H1 (cell line): ENCODE measurements around the gene CD226. TPM values are rescaled to one million over a fixed set of nuclear protein-coding genes. Genes with fewer than 3 reads are reported as not detected.

ENCODE experiments used
- CTCF ChIA-PET: fragments of 300-600 bp; sonication (Branson Sonifier 250); formaldehyde crosslinking; loops from one replicate; lab custom pipeline; 2021; ENCODE audit not compliant: partially characterized antibody; lab: Charles Lee
- POLR2A ChIA-PET: fragments of 300-600 bp; sonication (Branson Sonifier 250); formaldehyde crosslinking; loops from one replicate; lab custom pipeline; 2021; ENCODE audit warnings: inconsistent platforms; ENCODE audit not compliant: partially characterized antibody; lab: Charles Lee
- DNase-seq, 2 experiments: peaks; one replicate each; pipeline versions ENCODE4 v3.0.0 to v3.0.0-alpha.2; 2010 to 2022; ENCODE audit warnings: low spot score in 2 of 2, low read depth in 1 of 2, mixed read lengths in 1 of 2
- FAIRE-seq: peaks from 2 replicates; lab custom pipeline; 2011; peaks lifted over from hg19 to GRCh38; lab: Jason Lieb, UNC
- H2AFZ ChIP-seq: 2 replicates; pipeline ENCODE4 v1.8.1; 2012; ENCODE audit warnings: low read length, inconsistent platforms
- H2AK5ac ChIP-seq: 2 replicates; pipeline ENCODE4 v1.6.1; 2013; ENCODE audit warnings: low read depth, low read length
- H2BK120ac ChIP-seq: replicated peaks from 2 replicates; pipeline ENCODE3; 2013; ENCODE audit warnings: low read depth, low read length, inconsistent platforms
- H2BK12ac ChIP-seq: 2 replicates; pipeline ENCODE4 v1.6.1; 2013; ENCODE audit warnings: low read depth, low read length
- H2BK15ac ChIP-seq: 2 replicates; pipeline ENCODE4 v1.6.1; 2013; ENCODE audit warnings: low read length
- H2BK20ac ChIP-seq: 2 replicates; pipeline ENCODE4 v1.6.1; 2013; ENCODE audit warnings: low read length
- H2BK5ac ChIP-seq: 2 replicates; pipeline ENCODE4 v1.6.1; 2013; ENCODE audit warnings: low read depth, low read length
- H3K14ac ChIP-seq: 2 replicates; pipeline ENCODE4 v1.6.1; 2013; ENCODE audit warnings: inconsistent platforms; ENCODE audit not compliant: insufficient read length
- H3K18ac ChIP-seq: 2 replicates; pipeline ENCODE4 v1.6.1; 2013; ENCODE audit warnings: low read length; ENCODE audit errors: extremely low read depth
- H3K23ac ChIP-seq: 2 replicates; pipeline ENCODE4 v1.6.1; 2013; ENCODE audit warnings: inconsistent platforms; ENCODE audit not compliant: insufficient read length
- H3K23me2 ChIP-seq: 2 replicates; pipeline ENCODE4 v1.6.1; 2013; ENCODE audit warnings: low read depth, low read length
- H3K27ac ChIP-seq: 2 replicates; pipeline ENCODE4 v1.6.1; 2011; ENCODE audit warnings: low read depth, low read length, inconsistent platforms
- H3K27me3 ChIP-seq, 4 experiments: replicated peaks in 1 of 4; 1 replicate in 1 of 4; 2 replicates in 3 of 4; pipeline versions ENCODE4 v1.6.1 to v1.8.1; 2011 to 2013; ENCODE audit warnings: low read length in 3 of 4, mild to moderate bottlenecking in 3 of 4, inconsistent platforms in 2 of 4, mixed read lengths in 2 of 4, moderate library complexity in 1 of 4; ENCODE audit not compliant: control insufficient read depth in 3 of 4, insufficient read depth in 3 of 4; ENCODE audit errors: extremely low read depth in 1 of 4
- H3K36me3 ChIP-seq, 4 experiments: 2 replicates each; pipeline versions ENCODE4 v1.6.1 to v1.8.1; 2011 to 2013; ENCODE audit warnings: mild to moderate bottlenecking in 4 of 4, low read length in 3 of 4, moderate library complexity in 2 of 4, control low read depth in 1 of 4, inconsistent platforms in 1 of 4; ENCODE audit not compliant: insufficient read depth in 4 of 4, control insufficient read depth in 2 of 4
- H3K4ac ChIP-seq: replicated peaks from 2 replicates; pipeline ENCODE3; 2013; ENCODE audit warnings: low read length, low read depth, mixed read lengths, inconsistent platforms; ENCODE audit not compliant: insufficient read length
- H3K4me1 ChIP-seq, 4 experiments: replicated peaks in 1 of 4; 1 replicate in 1 of 4; 2 replicates in 3 of 4; pipeline versions ENCODE4 v1.6.1 to v1.8.1; 2011 to 2013; ENCODE audit warnings: low read length in 3 of 4, inconsistent platforms in 2 of 4, mixed read lengths in 1 of 4; ENCODE audit not compliant: insufficient read depth in 4 of 4, control insufficient read depth in 3 of 4
- H3K4me2 ChIP-seq, 2 experiments: 2 replicates each; pipeline versions ENCODE4 v1.6.1 to v1.8.1; 2011 to 2013; ENCODE audit warnings: low read depth in 2 of 2, low read length in 2 of 2, control low read depth in 1 of 2, inconsistent platforms in 1 of 2, mild to moderate bottlenecking in 1 of 2; ENCODE audit not compliant: insufficient read depth in 1 of 2
- H3K4me3 ChIP-seq, 4 experiments: fragments of 200-600, 300-600 bp in 1 of 4; sonication (generic), shearing (Covaris generic), sonication (Bioruptor Twin) in 1 of 4; 2 replicates each; pipeline versions ENCODE4 v1.5.1 to v1.8.1; 2011 to 2016; ENCODE audit warnings: low read length in 4 of 4, low read depth in 3 of 4, control low read depth in 2 of 4, inconsistent platforms in 2 of 4, mild to moderate bottlenecking in 2 of 4, mixed read lengths in 1 of 4, moderate library complexity in 1 of 4; ENCODE audit not compliant: insufficient read depth in 2 of 4; ENCODE audit errors: extremely low read depth in 1 of 4
- H3K56ac ChIP-seq: replicated peaks from 2 replicates; pipeline ENCODE3; 2013; ENCODE audit warnings: low read depth, mild to moderate bottlenecking, mixed read lengths, low read length, inconsistent platforms; ENCODE audit not compliant: insufficient read length
- H3K79me1 ChIP-seq: 2 replicates; pipeline ENCODE4 v1.6.1; 2013; ENCODE audit warnings: low read depth, low read length, control low read depth
- H3K79me2 ChIP-seq, 2 experiments: 2 replicates each; pipeline versions ENCODE4 v1.6.1 to v1.8.1; 2012 to 2013; ENCODE audit warnings: low read length in 2 of 2, mild to moderate bottlenecking in 2 of 2, inconsistent platforms in 1 of 2; ENCODE audit not compliant: insufficient read depth in 2 of 2, control insufficient read depth in 1 of 2
- H3K9ac ChIP-seq, 4 experiments: replicated peaks in 1 of 4; 1 replicate in 1 of 4; 2 replicates in 3 of 4; pipeline versions ENCODE4 v1.6.1 to v1.8.1; 2011 to 2013; ENCODE audit warnings: low read depth in 3 of 4, low read length in 3 of 4, control low read depth in 2 of 4, mild to moderate bottlenecking in 2 of 4, moderate library complexity in 2 of 4, inconsistent platforms in 1 of 4; ENCODE audit errors: extremely low read depth in 1 of 4
- H3K9me3 ChIP-seq, 2 experiments: 2 replicates each; pipeline versions ENCODE4 v1.6.1 to v1.8.1; 2012 to 2013; ENCODE audit warnings: mild to moderate bottlenecking in 2 of 2, moderate library complexity in 2 of 2, control low read depth in 1 of 2, inconsistent platforms in 1 of 2, low read depth in 1 of 2, low read length in 1 of 2, mixed read lengths in 1 of 2; ENCODE audit not compliant: insufficient read depth in 2 of 2
- H4K20me1 ChIP-seq, 2 experiments: replicated peaks in 1 of 2; 2 replicates each; pipeline versions ENCODE3 to v1.8.1; 2011 to 2013; ENCODE audit warnings: inconsistent platforms in 2 of 2, low read length in 2 of 2, mild to moderate bottlenecking in 1 of 2; ENCODE audit not compliant: insufficient read depth in 2 of 2, control insufficient read depth in 1 of 2
- H4K5ac ChIP-seq: 2 replicates; pipeline ENCODE4 v1.6.1; 2013; ENCODE audit warnings: low read length, low read depth, mixed read lengths, inconsistent platforms; ENCODE audit not compliant: insufficient read length
- H4K8ac ChIP-seq: 2 replicates; pipeline ENCODE4 v1.8.0; 2013; ENCODE audit warnings: mild to moderate bottlenecking, moderate library complexity, low read length, inconsistent platforms; ENCODE audit not compliant: insufficient read depth; ENCODE audit errors: extremely low read depth
- H4K91ac ChIP-seq: replicated peaks from 2 replicates; pipeline ENCODE3; 2013; ENCODE audit warnings: low read length, mixed read lengths, inconsistent platforms; ENCODE audit not compliant: insufficient read length
- GTF2F1 ChIP-seq: IDR thresholded peaks from 2 replicates; pipeline ENCODE4 v1.6.1; 2012; ENCODE audit warnings: low read depth, low read length, improper control_type of control experiment, borderline replicate concordance
- HDAC2 ChIP-seq, 2 experiments: fragments of 300-600 bp in 1 of 2; sonication (generic) in 1 of 2; IDR thresholded peaks; 2 replicates each; pipeline ENCODE4 v1.6.1; 2011 to 2012; ENCODE audit warnings: low read depth in 2 of 2, low read length in 2 of 2, mild to moderate bottlenecking in 2 of 2, moderate library complexity in 2 of 2, borderline replicate concordance in 1 of 2, inconsistent platforms in 1 of 2
- RAD21 ChIP-seq, 2 experiments: IDR thresholded peaks in 1 of 2; conservative IDR thresholded peaks in 1 of 2; 2 replicates each; pipeline ENCODE4 v1.6.1; 2011; ENCODE audit warnings: low read depth in 2 of 2, low read length in 2 of 2, improper control_type of control experiment in 1 of 2, inconsistent platforms in 1 of 2, mild to moderate bottlenecking in 1 of 2, moderate library complexity in 1 of 2
- TBP ChIP-seq: IDR thresholded peaks from 2 replicates; pipeline ENCODE4 v1.6.1; 2011; ENCODE audit warnings: low read depth, low read length, improper control_type of control experiment
- WGBS, 2 experiments: shearing (Covaris generic) in 1 of 2; methylation state at CpG; one replicate each; pipeline versions ENCODE4 v1.1.6 to v1.1.7; 2013 to 2015; ENCODE audit warnings: low lambda C conversion rate in 2 of 2, mixed read lengths in 2 of 2, inconsistent platforms in 1 of 2, low coverage in 1 of 2, missing lambda C conversion rate in 1 of 2; ENCODE audit not compliant: insufficient replicate concordance in 2 of 2, insufficient coverage in 1 of 2, insufficient read length in 1 of 2; ENCODE audit errors: extremely low coverage in 1 of 2, missing lambda C conversion rate in 1 of 2; 5-methylcytosine and 5-hydroxymethylcytosine counted together
- polyA plus RNA-seq, 7 experiments: library from polyadenylated mRNA; depleted of rRNA in 3 of 7; stranded (reverse) in 5 of 7; unstranded in 2 of 7; fragments of >200 nt in 5 of 7; fragments of 200-250 nt in 2 of 7; gene quantifications; 1 replicate in 5 of 7; 2 replicates in 1 of 7; 4 replicates in 1 of 7; pipeline versions ENCODE4 v1.2.1 to v1.2.3, GENCODE V29; 2011 to 2013; ENCODE audit warnings: missing spikeins in 2 of 7, mixed read lengths in 2 of 7
- total RNA-seq: library from RNA; stranded (reverse); fragmentation: NEBNext Ultra II Directional; extraction: Animal tissue kit (Norgen Biotek cat#: 25700); gene quantifications from 2 replicates; pipeline ENCODE4 v1.2.1, GENCODE V29; 2021

CD226 gene
- total and polyA plus RNA-seq, 2 of the 8 experiments (the other 6 are each of a cell fraction or from before 2014, with no cell fraction given), result not detected

DNA sequence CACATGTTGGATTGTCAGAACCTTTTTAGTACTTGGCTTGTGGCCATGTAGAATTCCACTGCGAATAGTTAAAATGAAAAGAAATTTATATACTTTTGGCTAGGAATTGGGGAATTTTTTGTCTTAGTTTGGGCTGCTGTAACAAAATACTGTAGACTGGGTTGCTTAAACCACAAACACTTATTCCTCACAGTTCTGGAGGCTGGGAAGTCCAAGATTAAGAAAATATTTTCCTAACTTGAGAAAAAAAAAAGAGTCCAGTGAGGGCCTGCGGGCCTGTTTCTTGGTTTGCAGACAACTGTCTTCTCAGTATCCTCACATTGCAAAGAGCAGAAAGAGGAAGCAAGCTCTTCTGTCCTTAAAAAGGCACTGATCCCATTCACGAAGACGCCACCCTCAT lies 81.9 kb downstream of the CD226 start:
- no peak overlapping the region for H3K9ac ChIP-seq
- no peaks in the 10 kb centered on the region for H3K4me1 ChIP-seq
- no peak overlapping the region for H3K27ac ChIP-seq
- DNase-seq (no peak), FAIRE-seq (no peak)
- H3K4me3 ChIP-seq, result no peak overlapping the region
- 53% methylated on average over 4 of the region's 4 CpGs; no CpG with 5 or more reads in 1 of the 2 experiments for WGBS, 2 experiments
- H2AFZ ChIP-seq, result no peak overlapping the region
- H3K18ac ChIP-seq, result no peak overlapping the region
- no peak overlapping the region for H2BK20ac ChIP-seq
- H3K79me2 ChIP-seq, result no peaks in the 10 kb centered on the region
- H2AK5ac ChIP-seq, result no peak overlapping the region
- no peak overlapping the region for H3K23ac ChIP-seq
- ChIA-PET CTCF (interaction anchor here (1.2 to 1.5 kb wide), 2 partner anchors 13 to 23 kb away, joined by 3 to 5 read pairs; no protein-coding TSS in a partner anchor), POLR2A (no interaction called here)
- no peaks in the 10 kb centered on the region for H3K36me3 ChIP-seq
- no peaks in the 10 kb centered on the region for H3K79me1 ChIP-seq
- no peak overlapping the region for H4K91ac ChIP-seq
- H2BK15ac ChIP-seq, result no peak overlapping the region
- no peak overlapping the region for H3K14ac ChIP-seq
- H2BK5ac ChIP-seq, result no peak overlapping the region
- no peaks in the 10 kb centered on the region for H4K20me1 ChIP-seq
- H3K4me2 ChIP-seq, result no peak overlapping the region
- no peak overlapping the region for H3K4ac ChIP-seq
- no peak overlapping the region for H4K5ac ChIP-seq
- H2BK12ac ChIP-seq, result no peak overlapping the region
- no peak overlapping the region for H2BK120ac ChIP-seq
- no peaks in the 10 kb centered on the region for H3K9me3 ChIP-seq
- no peaks in the 10 kb centered on the region for H3K23me2 ChIP-seq
- no peaks in the 10 kb centered on the region for H3K27me3 ChIP-seq
- H4K8ac ChIP-seq, result no peak overlapping the region
- H3K56ac ChIP-seq, result no peak overlapping the region
- no peak for TF ChIP-seq TBP
- TF ChIP-seq RAD21 (IDR thresholded peaks at IDR 0.05 in 1 of 2, conservative IDR thresholded peaks at IDR 0.05 in 1 of 2; ENCODE audit: low read depth in 2 of 2, low read length in 2 of 2), result no peak
- no peak for TF ChIP-seq GTF2F1
- TF ChIP-seq HDAC2 (IDR thresholded peaks at IDR 0.05; ENCODE audit: borderline replicate concordance in 1 of 2, low read depth in 2 of 2, low read length in 2 of 2), result no peak
